Endothelial cell (in vitro differentiated cells): ENCODE results near the gene EMILIN3. TPM values are rescaled to one million over a fixed set of nuclear protein-coding genes. Genes with fewer than 3 reads are reported as not detected.

Experiments
- DNase-seq: peaks from one replicate; pipeline ENCODE4 v3.0.0; 2021; ENCODE audit warnings: low spot score
- H3K27ac Mint-ChIP-seq: one replicate; pipeline ENCODE4 v1.8.0; 2021; ENCODE audit warnings: mixed read lengths, inconsistent platforms; ENCODE audit not compliant: unreplicated experiment
- H3K27me3 Mint-ChIP-seq: one replicate; pipeline ENCODE4 v1.8.0; 2021; ENCODE audit warnings: mild to moderate bottlenecking, moderate library complexity, mixed read lengths, inconsistent platforms; ENCODE audit not compliant: unreplicated experiment
- H3K36me3 Mint-ChIP-seq: one replicate; pipeline ENCODE4 v1.8.0; 2021; ENCODE audit warnings: mild to moderate bottlenecking, low read depth, mixed read lengths, inconsistent platforms; ENCODE audit not compliant: unreplicated experiment
- H3K4me1 Mint-ChIP-seq: one replicate; pipeline ENCODE4 v1.8.0; 2021; ENCODE audit warnings: mild to moderate bottlenecking, mixed read lengths, inconsistent platforms; ENCODE audit not compliant: unreplicated experiment
- H3K4me3 Mint-ChIP-seq: one replicate; pipeline ENCODE4 v1.8.0; 2021; ENCODE audit warnings: mild to moderate bottlenecking, mixed read lengths, inconsistent platforms; ENCODE audit not compliant: unreplicated experiment
- H3K9me3 Mint-ChIP-seq: one replicate; pipeline ENCODE4 v1.8.0; 2021; ENCODE audit warnings: mixed read lengths, inconsistent platforms; ENCODE audit not compliant: unreplicated experiment
- total RNA-seq: library from RNA; stranded (reverse); fragmentation: NEBNext Ultra II Directional; extraction: Animal tissue kit (Norgen Biotek cat#: 25700); gene quantifications from one replicate; pipeline ENCODE4 v1.2.1, GENCODE V29; 2021; ENCODE audit not compliant: unreplicated experiment
- TF ChIP-seq, protein P1 (sequence below): fragments of 200-600 bp; sonication (generic); IDR thresholded peaks from one replicate; pipeline ENCODE4 v1.5.0; 2021; ENCODE audit warnings: antibody characterized with exemption; ENCODE audit not compliant: unreplicated experiment

EMILIN3 gene
- total RNA-seq, 1 donor from 2014 or later = 0.28 TPM

DNA sequence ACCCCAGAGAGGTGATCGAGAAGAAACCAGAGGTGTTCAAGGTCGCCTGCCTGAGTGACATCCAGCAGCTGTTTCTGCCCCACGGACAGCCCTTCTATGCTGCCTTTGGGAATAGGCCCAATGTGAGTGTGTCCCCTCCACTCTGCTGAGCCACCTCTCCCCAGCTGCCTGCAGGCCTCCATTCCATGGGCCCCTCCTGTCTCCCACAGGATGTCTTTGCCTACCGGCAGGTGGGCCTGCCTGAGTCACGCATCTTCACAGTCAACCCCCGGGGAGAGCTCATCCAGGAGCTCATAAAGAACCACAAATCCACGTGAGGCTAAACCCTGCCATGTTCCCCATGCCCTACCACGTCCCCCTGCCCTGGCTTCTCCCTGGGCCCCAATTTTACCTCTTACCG is 8.4 kb downstream of the EMILIN3 start:
- no peak for DNase-seq
- Mint-ChIP-seq H3K9me3 (no peaks in the 10 kb centered on the region), H3K4me1 (peaks cover 4% of the 10 kb centered on the region), H3K36me3 (peaks cover 5% of the 10 kb centered on the region), H3K4me3 (no peak overlapping the region), H3K27me3 (peaks cover 9% of the 10 kb centered on the region), H3K27ac (no peak overlapping the region)
- TF ChIP-seq, protein P1, sequence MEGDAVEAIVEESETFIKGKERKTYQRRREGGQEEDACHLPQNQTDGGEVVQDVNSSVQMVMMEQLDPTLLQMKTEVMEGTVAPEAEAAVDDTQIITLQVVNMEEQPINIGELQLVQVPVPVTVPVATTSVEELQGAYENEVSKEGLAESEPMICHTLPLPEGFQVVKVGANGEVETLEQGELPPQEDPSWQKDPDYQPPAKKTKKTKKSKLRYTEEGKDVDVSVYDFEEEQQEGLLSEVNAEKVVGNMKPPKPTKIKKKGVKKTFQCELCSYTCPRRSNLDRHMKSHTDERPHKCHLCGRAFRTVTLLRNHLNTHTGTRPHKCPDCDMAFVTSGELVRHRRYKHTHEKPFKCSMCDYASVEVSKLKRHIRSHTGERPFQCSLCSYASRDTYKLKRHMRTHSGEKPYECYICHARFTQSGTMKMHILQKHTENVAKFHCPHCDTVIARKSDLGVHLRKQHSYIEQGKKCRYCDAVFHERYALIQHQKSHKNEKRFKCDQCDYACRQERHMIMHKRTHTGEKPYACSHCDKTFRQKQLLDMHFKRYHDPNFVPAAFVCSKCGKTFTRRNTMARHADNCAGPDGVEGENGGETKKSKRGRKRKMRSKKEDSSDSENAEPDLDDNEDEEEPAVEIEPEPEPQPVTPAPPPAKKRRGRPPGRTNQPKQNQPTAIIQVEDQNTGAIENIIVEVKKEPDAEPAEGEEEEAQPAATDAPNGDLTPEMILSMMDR = no peak

- H3K27ac Mint-ChIP-seq = no peak overlapping the region
- H3K36me3 Mint-ChIP-seq = peaks cover 9% of the 10 kb centered on the region
- DNase-seq = no peak
- no peaks in the 10 kb centered on the region for H3K9me3 Mint-ChIP-seq
- peaks cover 4% of the 10 kb centered on the region for H3K4me1 Mint-ChIP-seq
- H3K4me3 Mint-ChIP-seq = no peak overlapping the region
- TF ChIP-seq, protein P1 = peak; percentile 18
- H3K27me3 Mint-ChIP-seq = peaks cover 6% of the 10 kb centered on the region
Measured at GRCh38 chr20:41357424-41358163, 9.0 kb downstream of the EMILIN3 start.

GRCh38 chr20:41356951-41357350 is 9.7 kb downstream of the EMILIN3 start:
- Mint-ChIP-seq H3K27me3 (peaks cover 7% of the 10 kb centered on the region), H3K36me3 (peaks cover 9% of the 10 kb centered on the region), H3K27ac (no peak overlapping the region), H3K4me1 (peaks cover 4% of the 10 kb centered on the region), H3K9me3 (no peaks in the 10 kb centered on the region), H3K4me3 (no peak overlapping the region)
- TF ChIP-seq, protein P1 = no peak
- no peak for DNase-seq

DNA sequence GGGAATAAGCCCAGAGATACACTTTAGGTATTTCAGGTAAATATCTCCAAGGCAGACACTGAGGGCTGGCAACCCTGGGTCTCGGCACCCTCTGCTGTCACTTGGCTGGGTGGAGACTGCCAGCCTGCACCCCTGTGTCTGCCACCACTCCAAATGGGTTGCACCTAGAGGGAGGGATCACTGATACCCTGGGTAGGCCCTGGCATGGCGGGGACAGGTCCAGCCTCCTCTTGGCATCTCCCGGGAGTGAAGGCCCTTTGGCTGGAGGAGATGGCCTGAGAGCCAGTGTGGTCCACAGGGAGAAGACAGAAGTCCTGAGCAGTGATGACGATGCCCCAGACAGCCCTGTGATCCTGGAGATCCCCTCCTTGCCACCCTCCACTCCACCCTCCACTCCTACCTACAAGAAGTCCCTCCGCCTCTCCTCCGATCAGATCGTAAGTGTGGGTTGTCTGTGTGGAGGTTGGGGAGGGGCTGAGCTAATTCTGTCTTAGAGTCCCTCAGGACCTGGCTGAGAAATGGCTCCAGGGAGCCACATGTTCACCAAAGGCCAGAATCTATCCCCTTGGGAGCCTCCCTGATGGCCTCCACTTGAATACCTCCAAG is 10.9 kb downstream of the EMILIN3 start:
- TF ChIP-seq, protein P1 = no peak
- Mint-ChIP-seq H3K27me3 (peaks cover 10% of the 10 kb centered on the region), H3K9me3 (no peaks in the 10 kb centered on the region), H3K27ac (no peak overlapping the region), H3K4me1 (peaks cover 4% of the 10 kb centered on the region), H3K36me3 (peaks cover 9% of the 10 kb centered on the region), H3K4me3 (no peak overlapping the region)
- no peak for DNase-seq

- DNase-seq = no peak
- H3K27me3 Mint-ChIP-seq = peaks cover 10% of the 10 kb centered on the region
- H3K36me3 Mint-ChIP-seq = peaks cover 9% of the 10 kb centered on the region
- H3K4me1 Mint-ChIP-seq = peaks cover 1% of the 10 kb centered on the region
- TF ChIP-seq, protein P1 = no peak
- H3K4me3 Mint-ChIP-seq = no peak overlapping the region
- H3K27ac Mint-ChIP-seq = no peak overlapping the region
- no peaks in the 10 kb centered on the region for H3K9me3 Mint-ChIP-seq
Measured at GRCh38 chr20:41355192-41355591, 11.4 kb downstream of the EMILIN3 start.
